ENCODE measurements around the gene SNTG2. TPM values are rescaled to one million over a fixed set of nuclear protein-coding genes. Genes with fewer than 3 reads are reported as not detected.

Gene SNTG2
- polyA plus RNA-seq, 1 experiment = 0.31 TPM

DNA sequence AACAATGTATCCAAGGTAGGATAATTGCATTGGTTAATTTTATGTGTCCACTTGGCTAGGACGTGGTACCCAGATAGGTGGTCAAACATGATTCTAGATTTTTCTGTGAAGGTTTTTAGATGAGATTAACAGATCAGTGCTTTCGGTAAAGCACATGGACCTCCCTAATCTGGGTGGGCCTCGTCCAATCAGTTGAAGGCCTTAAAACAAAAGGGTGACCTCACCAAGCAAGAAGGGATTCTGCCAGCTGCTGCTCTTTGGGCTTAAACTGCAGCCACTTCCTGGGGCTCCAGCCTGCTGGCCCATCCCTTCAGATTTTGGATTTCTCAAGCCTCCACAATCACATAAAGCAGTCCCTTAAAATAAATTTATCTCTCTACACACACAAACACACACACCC lies 236.5 kb downstream of the SNTG2 start:
- Histone ChIP-seq H3K4me3 (ENCODE audit: low read depth, low read length) (no peak overlapping the region), H3K36me3 (ENCODE audit: control insufficient read depth, insufficient read depth, low read length) (no peaks in the 10 kb centered on the region), H3K27me3 (ENCODE audit: control insufficient read depth, insufficient read depth, low read length) (no peaks in the 10 kb centered on the region)
- DNase-seq (ENCODE audit: low read depth) = no peak
- TF ChIP-seq CTCF (IDR thresholded peaks at IDR 0.05; ENCODE audit: insufficient read depth, low read depth, low read length) = no peak
- CTCF ChIA-PET = no interaction called here
- POLR2A ChIA-PET = no interaction called here

DNA sequence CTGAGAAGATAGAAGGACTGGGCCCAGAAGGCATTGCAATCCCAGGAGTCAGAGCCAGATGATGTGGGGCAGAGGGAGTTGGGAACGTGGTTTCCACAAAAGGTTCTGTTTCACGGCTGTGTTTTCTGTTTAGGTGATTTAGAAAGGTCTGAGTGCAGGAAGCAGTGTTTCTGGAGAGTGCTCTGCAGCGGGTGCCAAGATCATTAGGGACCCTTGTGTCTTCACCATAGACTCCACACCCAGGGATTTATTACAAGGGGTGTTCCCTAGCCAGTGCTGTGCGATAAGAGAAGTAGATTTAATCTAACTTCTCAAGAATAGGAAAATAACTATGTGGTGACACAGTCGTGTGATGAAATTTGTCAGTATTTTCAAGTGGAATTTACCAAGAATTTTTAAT lies 241.5 kb downstream of the SNTG2 start:
- ChIA-PET POLR2A (no interaction called here), CTCF (no interaction called here)
- Histone ChIP-seq H3K27me3 (ENCODE audit: control insufficient read depth, insufficient read depth, low read length) (no peaks in the 10 kb centered on the region), H3K36me3 (ENCODE audit: control insufficient read depth, insufficient read depth, low read length) (no peaks in the 10 kb centered on the region), H3K4me3 (ENCODE audit: low read depth, low read length) (no peak overlapping the region)
- TF ChIP-seq CTCF (IDR thresholded peaks at IDR 0.05; ENCODE audit: insufficient read depth, low read depth, low read length) = no peak
- DNase-seq (ENCODE audit: low read depth) = no peak

- H3K27me3 ChIP-seq (ENCODE audit: control insufficient read depth, insufficient read depth, low read length) = no peaks in the 10 kb centered on the region
- no peak overlapping the region for H3K4me3 ChIP-seq (ENCODE audit: low read depth, low read length)
- CTCF ChIA-PET = no interaction called here
- POLR2A ChIA-PET = no interaction called here
- no peaks in the 10 kb centered on the region for H3K36me3 ChIP-seq (ENCODE audit: control insufficient read depth, insufficient read depth, low read length)
- no peak for TF ChIP-seq CTCF (IDR thresholded peaks at IDR 0.05; ENCODE audit: insufficient read depth, low read depth, low read length)
- no peak for DNase-seq (ENCODE audit: low read depth)
Observed at GRCh38 chr2:1193801-1194200, 243.2 kb downstream of the SNTG2 start.

- POLR2A ChIA-PET = no interaction called here
- no peak for TF ChIP-seq CTCF (IDR thresholded peaks at IDR 0.05; ENCODE audit: insufficient read depth, low read depth, low read length)
- CTCF ChIA-PET = interaction anchor here (0.6 kb wide), 1 partner anchor 63 kb away, joined by 4 read pairs; no protein-coding TSS in a partner anchor
- Histone ChIP-seq H3K4me3 (ENCODE audit: low read depth, low read length) (no peak overlapping the region), H3K27me3 (ENCODE audit: control insufficient read depth, insufficient read depth, low read length) (no peaks in the 10 kb centered on the region), H3K36me3 (ENCODE audit: control insufficient read depth, insufficient read depth, low read length) (no peaks in the 10 kb centered on the region)
- no peak for DNase-seq (ENCODE audit: low read depth)
Observed at GRCh38 chr2:1203772-1204171, 253.1 kb downstream of the SNTG2 start.

DNA sequence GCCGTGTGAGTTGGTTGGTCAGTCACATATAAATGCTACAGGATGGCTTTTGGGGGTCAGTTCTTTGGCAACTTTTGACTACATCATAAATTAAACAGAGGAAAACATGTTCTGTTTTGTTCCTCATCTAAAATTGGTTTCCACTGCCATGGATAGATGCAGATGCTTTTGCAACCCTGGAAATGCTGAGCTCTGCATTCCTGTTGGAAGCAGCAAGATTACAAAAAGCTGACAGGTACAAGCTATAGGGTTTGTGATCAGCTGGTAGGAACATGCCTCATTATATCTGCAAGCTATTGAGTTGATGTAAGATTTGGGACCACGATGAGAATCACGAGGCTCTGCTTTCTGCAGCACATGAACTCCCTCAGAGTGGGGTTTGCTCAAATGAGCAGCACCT lies 255.2 kb downstream of the SNTG2 start:
- H3K4me3 ChIP-seq (ENCODE audit: low read depth, low read length) = no peak overlapping the region
- ChIA-PET CTCF (interaction anchor here (0.6 kb wide), 1 partner anchor 340 kb away, joined by 3 read pairs; no protein-coding TSS in a partner anchor), POLR2A (no interaction called here)
- H3K36me3 ChIP-seq (ENCODE audit: control insufficient read depth, insufficient read depth, low read length) = no peaks in the 10 kb centered on the region
- no peaks in the 10 kb centered on the region for H3K27me3 ChIP-seq (ENCODE audit: control insufficient read depth, insufficient read depth, low read length)
- no peak for TF ChIP-seq CTCF (IDR thresholded peaks at IDR 0.05; ENCODE audit: insufficient read depth, low read depth, low read length)
- no peak for DNase-seq (ENCODE audit: low read depth)

All from BJ (cell line).